SU-DHL-6 (cell line): ENCODE data around the gene ID3.

ENCODE experiments used
- H2AFZ ChIP-seq: fragments of 200-600 bp; sonication (generic); 2 replicates; pipeline ENCODE4 v1.6.1; 2014; ENCODE audit warnings: low read depth, mild to moderate bottlenecking, moderate library complexity, mixed read lengths, antibody characterized with exemption, low read length; ENCODE audit not compliant: severe bottlenecking
- H3F3A ChIP-seq: fragments of 200-600 bp; shearing (Covaris generic); 2 replicates; pipeline ENCODE4 v1.6.0; 2016; ENCODE audit warnings: antibody characterized with exemption, mild to moderate bottlenecking; ENCODE audit not compliant: insufficient read depth
- H3K27ac ChIP-seq: fragments of 200-600 bp; sonication (generic); 2 replicates; pipeline ENCODE4 v1.5.1; 2016; ENCODE audit warnings: low read depth, mild to moderate bottlenecking, low read length, moderate library complexity, mixed read lengths
- H3K27me3 ChIP-seq: fragments of 200-600 bp; sonication (generic), shearing (Covaris generic); 2 replicates; pipeline ENCODE4 v1.6.0; 2014; ENCODE audit warnings: mild to moderate bottlenecking, low read length
- H3K36me3 ChIP-seq: fragments of 200-600 bp; sonication (generic); 2 replicates; pipeline ENCODE4 v1.6.1; 2014; ENCODE audit warnings: mild to moderate bottlenecking, low read length, mixed read lengths
- H3K4me2 ChIP-seq: fragments of 300-600, 200-600 bp; shearing (Covaris generic), sonication (generic); 2 replicates; pipeline ENCODE4 v1.6.0; 2014; ENCODE audit warnings: low read length, low read depth, mild to moderate bottlenecking; ENCODE audit not compliant: poor library complexity, severe bottlenecking
- H3K4me3 ChIP-seq: fragments of 200-600 bp; sonication (generic); 2 replicates; pipeline ENCODE4 v1.5.1; 2014; ENCODE audit warnings: antibody characterized with exemption, low read length, mild to moderate bottlenecking, mixed read lengths; ENCODE audit not compliant: insufficient read depth, poor library complexity, severe bottlenecking
- H3K79me2 ChIP-seq: fragments of 200-600 bp; sonication (generic); 2 replicates; pipeline ENCODE4 v1.6.1; 2014; ENCODE audit warnings: mild to moderate bottlenecking, low read length, moderate library complexity; ENCODE audit not compliant: insufficient read depth
- H3K9ac ChIP-seq: fragments of 200-600 bp; sonication (generic); 2 replicates; pipeline ENCODE4 v1.7.0; 2014; ENCODE audit warnings: mild to moderate bottlenecking, low read length
- H3K9me2 ChIP-seq: fragments of 200-600 bp; sonication (generic); replicated peaks from 2 replicates; pipeline ENCODE4 v1.6.1; 2014; ENCODE audit warnings: low read length; ENCODE audit not compliant: insufficient read depth
- H3K9me3 ChIP-seq: fragments of 200-600 bp; sonication (generic); 2 replicates; pipeline ENCODE4 v1.6.1; 2014; ENCODE audit warnings: low read length, mixed read lengths; ENCODE audit not compliant: insufficient read depth
- H4K20me1 ChIP-seq: fragments of 200-600 bp; sonication (generic); 2 replicates; pipeline ENCODE4 v1.6.1; 2014; ENCODE audit warnings: low read depth, mild to moderate bottlenecking, antibody characterized with exemption, low read length, moderate library complexity, mixed read lengths
- CTCF ChIP-seq: fragments of 200-600 bp; sonication (generic); IDR thresholded peaks from one replicate; pipeline ENCODE4 v1.5.1; 2017; ENCODE audit warnings: antibody characterized with exemption, mild to moderate bottlenecking, low read length, moderate library complexity; ENCODE audit not compliant: insufficient read depth, poor library complexity, severe bottlenecking
- EZH2phosphoT487 ChIP-seq: fragments of 200-600 bp; sonication (generic), shearing (Covaris generic); conservative IDR thresholded peaks from 2 replicates; pipeline ENCODE4 v1.6.1; 2018; ENCODE audit warnings: mild to moderate bottlenecking, antibody characterized with exemption, low read length, moderate library complexity, mixed read lengths

The ID3 gene

GRCh38 chr1:23568608-23569383 is 9.5 kb upstream of the ID3 start:
- no peaks in the 10 kb centered on the region for H4K20me1 ChIP-seq
- no peak overlapping the region for H3K4me3 ChIP-seq
- H2AFZ ChIP-seq: no peak overlapping the region
- H3K27me3 ChIP-seq: no peaks in the 10 kb centered on the region
- no peak overlapping the region for H3K27ac ChIP-seq
- H3K9me3 ChIP-seq: no peaks in the 10 kb centered on the region
- TF ChIP-seq CTCF: no peak
- no peaks in the 10 kb centered on the region for H3K9me2 ChIP-seq
- no peak overlapping the region for H3K4me2 ChIP-seq
- H3K79me2 ChIP-seq: no peaks in the 10 kb centered on the region
- H3F3A ChIP-seq: no peaks in the 10 kb centered on the region; the same call in 1 of the 2 replicates
- no peak overlapping the region for H3K9ac ChIP-seq
- no peaks in the 10 kb centered on the region for H3K36me3 ChIP-seq

DNA sequence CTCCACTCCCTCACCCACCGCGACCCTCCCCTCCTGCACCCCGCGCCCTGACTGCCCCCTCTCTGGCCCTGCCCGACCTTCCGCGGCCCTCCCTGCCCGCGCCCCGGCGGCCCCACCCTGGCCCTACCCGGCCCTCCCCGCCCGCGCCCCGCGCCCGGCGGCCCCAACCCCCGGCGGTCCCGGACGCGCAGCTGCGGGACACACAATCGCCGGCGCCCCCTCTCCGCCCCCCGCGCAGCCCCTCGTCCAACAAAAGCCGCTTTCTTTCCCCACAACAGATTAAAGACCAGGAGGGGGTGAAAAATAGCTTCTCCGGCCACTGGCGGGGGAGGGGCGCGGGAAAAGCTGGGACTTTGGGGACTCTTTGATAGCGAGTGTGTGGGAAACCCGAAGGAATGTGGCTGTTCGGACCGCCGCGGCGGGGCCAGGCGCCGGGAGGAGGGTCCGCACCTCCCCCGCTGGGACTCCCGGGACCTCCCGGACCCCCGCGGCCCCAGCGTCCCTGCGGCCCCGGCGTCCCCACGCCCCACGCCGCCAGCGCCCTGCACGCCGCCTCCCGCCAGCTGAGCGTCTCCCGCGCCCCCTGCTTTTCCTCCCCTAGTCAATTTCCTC is 8.8 kb upstream of the ID3 start:
- Histone ChIP-seq H3K27ac (no peak overlapping the region), H3K9me2 (no peaks in the 10 kb centered on the region), H3F3A (no peaks in the 10 kb centered on the region; the same call in 1 of the 2 replicates), H3K9me3 (no peaks in the 10 kb centered on the region), H3K4me2 (no peak overlapping the region), H2AFZ (no peak overlapping the region), H3K79me2 (no peaks in the 10 kb centered on the region), H3K4me3 (no peak overlapping the region), H3K9ac (no peak overlapping the region), H3K27me3 (no peaks in the 10 kb centered on the region), H4K20me1 (no peaks in the 10 kb centered on the region), H3K36me3 (no peaks in the 10 kb centered on the region)
- TF ChIP-seq EZH2phosphoT487: no peak
- no peak for TF ChIP-seq CTCF

DNA sequence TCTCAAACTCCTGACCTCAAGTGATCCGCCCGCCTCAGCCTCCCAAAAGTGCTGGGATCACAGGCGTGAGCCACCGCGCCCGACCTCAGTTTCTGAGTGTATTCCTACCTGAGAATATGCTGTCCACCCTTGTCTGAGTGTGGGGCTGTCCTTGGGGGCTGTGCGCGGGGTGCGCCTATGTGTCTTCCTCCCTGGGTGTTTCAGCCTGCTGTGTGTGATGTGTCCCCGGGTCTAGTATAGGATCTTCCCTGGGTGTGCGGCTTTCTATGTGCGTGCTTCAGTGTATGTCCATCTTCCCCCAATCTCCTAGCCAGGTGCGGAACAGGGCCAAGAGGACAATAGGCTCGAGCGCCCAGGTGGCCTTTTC is 8.3 kb upstream of the ID3 start:
- Histone ChIP-seq H3K79me2 (no peaks in the 10 kb centered on the region), H3K4me2 (no peak overlapping the region), H2AFZ (no peak overlapping the region), H3K9ac (no peak overlapping the region), H3K4me3 (no peak overlapping the region), H3K9me3 (no peaks in the 10 kb centered on the region), H3K27me3 (no peaks in the 10 kb centered on the region), H4K20me1 (no peaks in the 10 kb centered on the region), H3K9me2 (no peaks in the 10 kb centered on the region), H3F3A (no peaks in the 10 kb centered on the region; the same call in 1 of the 2 replicates), H3K27ac (no peak overlapping the region), H3K36me3 (no peaks in the 10 kb centered on the region)
- TF ChIP-seq CTCF: no peak
- TF ChIP-seq EZH2phosphoT487: no peak
